ENCODE results near the gene HELB. TPM values are rescaled to one million over a fixed set of nuclear protein-coding genes. Genes with fewer than 3 reads are reported as not detected.

Gene HELB
- total RNA-seq, 1 experiment from 2014 or later, result 10.7 TPM

DNA sequence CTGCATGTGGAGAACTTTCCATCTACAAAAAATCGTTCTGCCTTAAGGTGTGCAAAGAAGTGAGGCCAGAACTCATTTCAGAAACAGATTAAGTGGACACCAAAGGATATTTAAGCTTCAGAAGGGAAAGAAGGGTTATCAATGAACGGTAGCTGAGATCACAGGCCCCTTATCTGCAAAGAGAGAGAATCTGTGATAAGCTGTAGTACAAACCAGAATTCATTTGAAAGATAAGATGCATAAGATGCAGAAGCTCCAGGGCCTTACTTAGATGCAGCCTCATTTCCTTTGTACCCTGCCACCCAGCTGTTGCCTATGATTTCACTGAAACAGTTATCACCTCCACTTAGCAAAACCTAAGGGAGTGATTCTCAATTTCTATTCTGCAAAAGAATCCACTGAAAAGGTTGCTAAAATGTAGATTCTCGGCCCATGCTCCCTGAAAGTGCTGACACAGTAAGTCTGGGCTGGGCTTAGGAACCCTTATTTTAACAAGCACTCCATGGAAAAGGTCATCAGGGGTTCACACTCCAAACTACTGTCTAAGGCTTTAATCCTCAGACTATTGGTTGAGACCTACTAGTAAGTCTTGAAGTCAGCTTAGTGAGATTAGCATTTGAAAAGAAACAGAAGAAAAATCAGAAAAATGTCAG is 64.8 kb downstream of the HELB start:
- Histone ChIP-seq H3K4ac (ENCODE audit: low read depth, low read length) (no peak overlapping the region), H4K20me1 (ENCODE audit: control insufficient read depth, insufficient read depth, insufficient read length) (no peaks in the 10 kb centered on the region), H4K91ac (ENCODE audit: insufficient read length, low read depth, low read length) (no peak overlapping the region), H3K27me3 (ENCODE audit: insufficient read depth, low read length) (no peaks in the 10 kb centered on the region), H2AK5ac (ENCODE audit: insufficient read length, low read length) (no peak overlapping the region), H2AFZ (ENCODE audit: low read length) (no peak overlapping the region), H3K9ac (ENCODE audit: extremely low read depth, insufficient read length, low read length) (no peak overlapping the region), H3K23me2 (ENCODE audit: insufficient read length, low read depth, low read length, poor library complexity, severe bottlenecking) (no peaks in the 10 kb centered on the region), H3K18ac (ENCODE audit: insufficient read length, low read depth, low read length) (no peak overlapping the region), H4K8ac (replicated peaks; ENCODE audit: insufficient read length, low read depth, low read length) (no peak overlapping the region), H3K4me2 (ENCODE audit: insufficient read depth, insufficient read length, low read length) (no peak overlapping the region), H3K56ac (ENCODE audit: insufficient read length, low read depth, low read length) (no peak overlapping the region), H2BK5ac (ENCODE audit: insufficient read length, low read length) (no peak overlapping the region), H2BK12ac (ENCODE audit: insufficient read length, low read depth, low read length) (no peak overlapping the region), H3K9me3 (ENCODE audit: control insufficient read depth, low read depth, low read length) (no peaks in the 10 kb centered on the region), H4K5ac (ENCODE audit: insufficient read length, low read depth, low read length) (no peak overlapping the region), H2BK20ac (ENCODE audit: low read depth, low read length, poor library complexity, severe bottlenecking) (no peak overlapping the region), H2BK120ac (ENCODE audit: low read depth, low read length, poor library complexity, severe bottlenecking) (no peak overlapping the region), H3K23ac (ENCODE audit: insufficient read length, low read depth, low read length) (no peak overlapping the region), H3T11ph (ENCODE audit: low read length) (no peak overlapping the region), H3K14ac (ENCODE audit: insufficient read depth, low read length) (no peak overlapping the region), H3K27ac (ENCODE audit: insufficient read length, low read depth, low read length) (no peak overlapping the region), H3K4me1 (ENCODE audit: insufficient read depth, low read length) (no peaks in the 10 kb centered on the region), H3K79me2 (ENCODE audit: insufficient read depth, low read length) (no peaks in the 10 kb centered on the region), H2BK15ac (ENCODE audit: low read depth, low read length) (no peak overlapping the region), H3K79me1 (ENCODE audit: insufficient read depth, low read depth, low read length, poor library complexity, severe bottlenecking) (no peaks in the 10 kb centered on the region)
- Mint-ChIP-seq H3K4me3 (no peak overlapping the region), H3K4me1 (no peaks in the 10 kb centered on the region; a peak in 1 of 4 replicates), H3K27me3 (ENCODE audit: low read depth) (no peaks in the 10 kb centered on the region), H3K9me3 (no peaks in the 10 kb centered on the region), H3K36me3 (ENCODE audit: insufficient read depth in 1 of 3, low read depth in 3 of 3) (no peaks in the 10 kb centered on the region; a peak in 1 of 7 replicates), H3K27ac (no peak overlapping the region)
- WGBS (ENCODE audit: extremely low coverage, insufficient read length, low lambda C conversion rate), result no CpG with 5 or more reads among the region's 3 CpGs
- TF ChIP-seq, protein P1, sequence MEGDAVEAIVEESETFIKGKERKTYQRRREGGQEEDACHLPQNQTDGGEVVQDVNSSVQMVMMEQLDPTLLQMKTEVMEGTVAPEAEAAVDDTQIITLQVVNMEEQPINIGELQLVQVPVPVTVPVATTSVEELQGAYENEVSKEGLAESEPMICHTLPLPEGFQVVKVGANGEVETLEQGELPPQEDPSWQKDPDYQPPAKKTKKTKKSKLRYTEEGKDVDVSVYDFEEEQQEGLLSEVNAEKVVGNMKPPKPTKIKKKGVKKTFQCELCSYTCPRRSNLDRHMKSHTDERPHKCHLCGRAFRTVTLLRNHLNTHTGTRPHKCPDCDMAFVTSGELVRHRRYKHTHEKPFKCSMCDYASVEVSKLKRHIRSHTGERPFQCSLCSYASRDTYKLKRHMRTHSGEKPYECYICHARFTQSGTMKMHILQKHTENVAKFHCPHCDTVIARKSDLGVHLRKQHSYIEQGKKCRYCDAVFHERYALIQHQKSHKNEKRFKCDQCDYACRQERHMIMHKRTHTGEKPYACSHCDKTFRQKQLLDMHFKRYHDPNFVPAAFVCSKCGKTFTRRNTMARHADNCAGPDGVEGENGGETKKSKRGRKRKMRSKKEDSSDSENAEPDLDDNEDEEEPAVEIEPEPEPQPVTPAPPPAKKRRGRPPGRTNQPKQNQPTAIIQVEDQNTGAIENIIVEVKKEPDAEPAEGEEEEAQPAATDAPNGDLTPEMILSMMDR (conservative IDR thresholded peaks at IDR 0.05), result no peak
- DNase-seq, result no peak

All from H9 (cell line).